Activated naive CD8-positive, alpha-beta T cell treated with anti-CD3 and anti-CD28 coated beads, Interleukin-2, amount 50 U/mL, for 16 hours (primary cell): ENCODE results near the gene NTF3.

Source experiments
- DNase-seq: peaks from one replicate; pipeline ENCODE4 v3.0.0-alpha.2; 2020; ENCODE audit warnings: low read depth, low spot score

NTF3 gene

DNA sequence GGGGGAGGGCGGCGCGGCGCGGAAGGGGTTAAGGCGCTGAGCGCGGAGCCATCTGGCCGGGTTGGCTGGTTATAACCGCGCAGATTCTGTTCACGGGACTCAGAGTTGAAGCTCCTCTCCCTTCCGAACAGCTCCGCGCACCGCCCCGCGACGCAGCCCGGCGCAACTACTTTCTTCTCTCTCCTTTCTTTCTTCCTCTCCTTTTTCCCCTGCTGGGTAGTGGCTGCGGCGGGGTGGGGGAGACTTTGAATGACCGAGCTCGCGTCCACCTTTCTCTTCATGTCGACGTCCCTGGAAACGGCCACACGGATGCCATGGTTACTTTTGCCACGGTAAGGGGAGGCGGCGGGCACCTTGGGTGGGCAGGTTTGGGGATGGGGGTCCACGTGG lies at the start of gene NTF3:
Gene NTF3, plus strand, starts transcription at position 98 of the 390 bp plus-strand sequence. Its CDS starts 217 bp downstream, at position 315.
- no peak for DNase-seq

DNA sequence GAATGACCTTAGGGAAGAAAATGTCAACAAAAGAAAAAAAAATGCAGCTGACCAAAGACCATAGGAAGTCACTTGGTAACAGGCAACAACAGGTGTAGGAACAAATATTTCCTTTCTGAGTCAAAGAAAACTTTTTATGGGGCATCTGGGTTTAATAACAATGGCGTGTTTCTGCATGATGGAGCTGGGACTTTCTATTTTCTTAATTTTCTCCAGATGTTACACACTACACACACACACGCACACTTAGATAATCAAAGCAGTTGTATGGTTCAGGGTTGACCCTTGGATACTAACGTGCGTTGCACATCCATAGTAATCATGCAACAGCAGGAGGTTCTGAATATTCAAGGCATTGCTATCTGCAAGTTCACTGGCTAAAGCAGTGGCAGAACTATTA lies 47.9 kb upstream of the NTF3 start:
- no peak for DNase-seq

DNA sequence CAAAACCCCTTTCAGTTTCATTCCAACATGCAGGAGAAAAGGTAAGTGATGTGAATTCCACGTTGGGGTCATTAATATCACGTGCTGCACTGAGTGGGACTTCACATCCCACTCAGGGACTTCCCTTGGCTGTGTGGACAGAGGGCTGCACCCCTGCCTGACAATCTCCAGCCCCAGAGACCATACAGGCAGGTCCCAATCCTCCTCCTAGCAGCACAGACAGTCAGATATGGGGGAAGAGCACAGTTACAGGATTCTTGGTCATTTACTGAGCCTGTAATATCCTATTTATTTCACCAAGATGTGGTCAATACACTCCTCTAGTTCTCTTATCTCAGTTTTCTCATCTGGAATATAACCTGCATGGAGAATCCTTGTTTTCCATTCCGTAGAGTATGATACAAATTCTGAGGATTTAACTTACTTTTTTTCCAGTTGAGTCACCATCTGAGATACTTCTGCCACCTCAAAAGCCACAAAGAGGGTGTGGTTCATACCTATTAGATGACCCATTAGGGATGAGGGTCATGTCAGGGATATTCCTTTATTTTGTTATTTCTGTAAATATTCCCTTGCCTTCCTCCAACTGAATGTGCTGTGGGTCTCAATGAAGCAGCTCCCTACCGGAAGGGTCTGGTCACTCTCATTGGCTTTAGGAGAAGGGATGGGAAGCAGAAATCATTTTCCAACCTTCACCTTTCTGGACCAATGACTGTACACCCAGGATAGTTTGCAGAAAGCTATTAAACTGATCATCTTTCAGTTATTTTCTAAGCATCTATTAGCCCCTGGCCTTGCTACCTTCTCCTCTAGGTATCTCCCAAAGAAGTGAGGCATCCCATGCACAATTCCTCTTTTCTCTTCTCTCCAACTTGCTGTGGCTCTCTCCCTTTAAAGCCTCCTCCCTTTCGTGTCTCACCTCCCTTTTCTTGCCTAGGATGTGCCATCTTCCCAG lies 43.0 kb upstream of the NTF3 start:
- DNase-seq = no peak

DNA sequence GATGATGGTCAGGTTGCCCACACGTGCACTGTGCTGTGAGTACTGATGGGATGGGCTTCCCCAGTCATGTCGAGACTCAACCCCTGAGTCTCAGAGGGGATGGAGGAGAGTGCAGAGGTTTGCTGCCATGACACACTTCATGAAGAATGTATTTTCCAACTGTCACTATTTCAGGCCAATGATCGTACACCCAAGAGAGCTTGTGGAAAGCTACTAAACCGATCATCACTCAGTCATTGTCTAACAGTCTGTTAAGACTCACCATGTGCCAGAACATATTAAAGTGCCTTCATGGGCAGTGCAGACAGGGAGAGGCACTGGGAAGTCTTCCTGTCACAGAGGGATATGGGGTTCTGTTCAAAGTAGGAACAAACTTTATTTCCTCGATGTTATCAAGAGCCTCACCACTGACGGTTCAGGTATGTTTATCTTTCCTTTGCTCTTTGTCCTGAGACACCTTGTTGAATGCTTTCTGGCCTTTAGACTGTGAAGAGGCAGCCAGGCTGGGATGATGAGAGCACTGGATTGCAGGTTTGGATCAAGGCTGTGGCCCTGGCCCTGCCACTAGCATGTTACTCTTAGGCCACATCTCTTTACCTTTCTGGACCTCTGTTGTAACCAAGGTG lies 41.6 kb upstream of the NTF3 start:
- DNase-seq = no peak

DNA sequence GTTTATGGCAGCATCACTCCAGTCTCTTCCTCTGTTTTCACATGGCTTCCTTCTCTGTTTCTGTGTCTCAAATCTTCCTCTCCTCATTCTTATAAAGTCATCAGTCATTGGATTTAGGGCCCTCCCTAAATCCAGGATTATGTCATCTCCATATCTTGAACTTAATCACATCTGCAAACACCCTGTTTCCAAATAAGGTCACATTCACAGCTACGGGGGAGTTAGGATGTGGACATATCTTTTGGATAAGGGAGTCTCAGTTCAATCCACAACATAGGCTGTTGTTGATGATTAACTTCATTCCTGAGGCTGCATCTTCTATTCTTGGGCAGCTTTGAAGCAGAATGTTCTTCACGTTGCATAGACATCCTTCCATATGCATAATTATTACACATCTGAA lies 40.3 kb upstream of the NTF3 start:
- no peak for DNase-seq

DNA sequence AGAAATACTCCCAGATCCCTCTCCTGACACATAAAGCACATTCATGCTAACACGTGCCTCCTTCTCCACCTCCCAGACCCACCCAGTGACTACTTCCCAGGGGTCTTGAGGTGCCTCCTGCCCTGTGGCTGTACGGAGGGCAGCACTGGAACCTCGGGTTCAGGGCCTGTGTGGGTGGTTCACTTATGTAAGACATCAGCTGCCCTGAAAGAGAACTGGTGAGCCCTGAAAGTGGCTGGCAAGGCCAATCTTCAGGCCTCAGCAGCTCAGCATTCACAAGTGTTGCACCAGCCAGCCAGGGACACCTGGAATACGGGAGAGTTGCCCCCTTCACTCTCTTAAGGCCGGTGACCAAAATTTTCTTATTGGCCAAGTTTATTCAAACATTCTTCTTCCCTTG lies 38.9 kb upstream of the NTF3 start:
- no peak for DNase-seq

DNA sequence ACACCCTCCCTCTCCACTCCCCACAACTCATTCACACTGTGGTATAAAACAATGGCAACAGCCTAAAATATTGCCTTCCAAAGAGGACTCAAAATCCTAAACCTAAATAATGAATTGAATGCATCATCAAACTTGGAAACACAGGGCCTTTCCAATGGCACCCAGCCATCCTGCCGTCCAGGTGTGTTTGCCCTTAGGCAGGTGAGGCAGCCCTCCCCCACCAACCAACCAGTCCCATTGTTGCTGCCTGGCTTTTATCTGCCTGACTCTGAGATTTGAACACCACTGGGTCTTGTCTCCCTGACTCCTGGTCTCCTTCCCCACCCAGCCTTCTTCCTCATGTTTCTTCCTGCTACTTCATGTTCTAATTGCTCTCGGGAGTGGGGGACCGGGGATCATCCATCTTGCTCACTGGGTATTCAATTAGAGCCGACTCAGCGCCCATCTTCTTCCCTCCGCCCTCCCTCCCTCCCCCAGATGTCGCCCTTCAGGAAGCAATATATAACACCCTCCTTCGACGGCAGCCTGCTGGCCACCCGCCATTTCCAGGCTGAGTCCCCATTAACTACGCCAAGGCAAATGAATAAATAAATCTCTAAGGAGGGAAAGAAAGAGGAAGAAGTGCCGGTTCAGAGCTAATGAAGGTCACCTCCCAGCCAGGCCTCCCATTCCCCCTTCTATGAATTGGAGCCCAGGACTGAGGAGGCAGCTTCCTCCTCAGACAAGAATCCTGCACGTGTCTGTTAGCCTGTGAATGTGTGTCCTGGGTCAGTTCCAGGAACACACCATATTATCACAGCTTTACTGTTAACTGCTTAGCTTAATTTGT lies 36.3 kb upstream of the NTF3 start:
- DNase-seq = no peak

DNA sequence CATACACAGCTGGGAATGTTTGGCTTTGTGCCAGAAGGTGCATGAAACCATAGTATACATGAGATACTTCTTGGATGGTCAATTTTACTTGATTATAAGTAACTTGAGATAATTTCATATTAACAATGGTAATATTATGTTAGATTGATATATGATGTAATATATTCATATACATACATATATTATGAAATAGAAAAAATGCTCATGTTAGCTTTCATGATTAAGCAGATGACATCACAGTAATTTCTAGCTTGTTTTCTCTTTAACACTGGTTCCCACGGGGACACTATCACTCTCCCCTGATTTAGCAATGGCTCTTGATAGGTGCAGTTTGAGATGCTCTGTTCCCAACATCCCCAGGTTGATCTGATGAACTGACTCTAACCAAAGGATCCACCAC lies 35.4 kb upstream of the NTF3 start:
- no peak for DNase-seq

DNA sequence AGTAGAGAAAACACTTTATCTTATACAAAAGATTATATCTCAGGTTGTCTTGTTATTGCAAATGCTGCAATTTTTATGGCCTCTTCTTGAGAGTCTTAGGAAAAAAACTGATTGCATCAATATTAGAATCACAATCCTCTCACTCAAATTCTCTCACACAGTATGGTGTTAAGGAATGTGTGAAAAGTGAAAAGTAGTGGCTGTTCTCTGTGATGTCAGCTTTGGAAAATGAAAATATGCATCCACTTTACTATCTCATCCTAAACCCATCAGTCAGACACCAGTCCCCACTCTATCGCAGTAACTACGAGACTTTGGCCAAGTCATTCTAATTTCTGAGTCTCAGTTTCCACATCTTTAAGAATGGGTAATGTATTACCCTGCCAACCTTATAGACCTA lies 32.6 kb upstream of the NTF3 start:
- DNase-seq = no peak

DNA sequence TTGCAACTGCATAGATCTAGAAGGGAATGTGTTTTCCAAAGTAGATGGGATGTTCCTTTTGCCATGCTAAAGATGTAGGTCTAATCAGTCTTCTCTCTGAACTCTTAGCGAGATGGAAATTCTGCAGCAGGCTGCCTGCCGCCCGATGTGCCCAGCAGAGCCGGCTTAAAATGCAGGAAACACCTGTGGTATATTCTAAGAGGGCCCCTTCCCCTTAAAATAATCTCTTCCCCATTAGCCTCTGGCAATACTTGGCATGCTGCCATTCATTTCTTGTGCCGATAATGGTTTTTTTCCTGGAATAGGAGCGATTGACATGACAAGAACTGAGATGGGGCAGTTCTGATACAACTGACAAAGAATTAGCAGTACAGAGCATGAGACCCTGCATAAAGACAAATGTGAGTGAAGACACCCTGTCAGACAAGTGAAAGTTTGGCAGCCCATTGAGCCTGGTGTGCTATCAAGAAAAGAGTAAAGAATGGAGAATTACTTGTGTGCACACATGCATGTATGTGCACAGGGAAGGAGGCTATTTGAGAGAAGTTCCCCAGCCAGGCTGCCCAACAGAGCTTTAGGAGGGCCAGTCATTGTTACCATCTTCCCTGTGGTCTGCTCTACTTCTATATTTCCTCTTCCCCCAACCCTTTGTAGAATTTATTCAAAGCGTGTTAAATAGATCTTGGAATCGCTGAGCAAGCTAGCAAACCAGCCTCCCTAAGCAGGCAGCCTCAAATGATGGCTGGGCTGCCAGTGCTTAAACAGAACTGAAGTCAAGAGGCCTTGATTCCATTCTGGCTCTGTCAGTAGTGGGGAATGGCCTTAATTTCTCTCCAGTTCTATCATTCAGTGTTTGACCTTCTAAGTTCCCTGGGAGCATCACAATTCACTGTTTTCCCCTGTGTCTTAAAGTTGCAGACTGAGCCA lies 29.6 kb upstream of the NTF3 start:
- no peak for DNase-seq

DNA sequence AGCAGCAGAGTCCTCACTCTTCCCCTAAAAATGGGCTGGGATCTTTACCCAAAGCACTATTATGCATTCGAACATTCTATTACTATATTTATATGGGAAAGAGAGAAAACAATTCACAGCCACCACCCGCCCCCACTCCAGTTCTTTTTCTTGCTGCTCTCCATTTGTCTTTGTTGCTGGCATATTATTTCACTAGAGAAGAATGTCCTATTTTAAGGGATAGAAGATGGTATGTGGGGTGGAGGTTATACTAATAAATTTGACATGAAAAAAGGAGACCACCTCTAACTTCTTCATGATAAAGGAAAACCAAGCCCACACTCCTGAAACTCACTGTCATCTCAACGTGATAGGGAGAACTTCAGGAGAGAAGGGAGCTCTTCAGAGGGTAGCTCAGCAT lies 28.5 kb upstream of the NTF3 start:
- DNase-seq = no peak

DNA sequence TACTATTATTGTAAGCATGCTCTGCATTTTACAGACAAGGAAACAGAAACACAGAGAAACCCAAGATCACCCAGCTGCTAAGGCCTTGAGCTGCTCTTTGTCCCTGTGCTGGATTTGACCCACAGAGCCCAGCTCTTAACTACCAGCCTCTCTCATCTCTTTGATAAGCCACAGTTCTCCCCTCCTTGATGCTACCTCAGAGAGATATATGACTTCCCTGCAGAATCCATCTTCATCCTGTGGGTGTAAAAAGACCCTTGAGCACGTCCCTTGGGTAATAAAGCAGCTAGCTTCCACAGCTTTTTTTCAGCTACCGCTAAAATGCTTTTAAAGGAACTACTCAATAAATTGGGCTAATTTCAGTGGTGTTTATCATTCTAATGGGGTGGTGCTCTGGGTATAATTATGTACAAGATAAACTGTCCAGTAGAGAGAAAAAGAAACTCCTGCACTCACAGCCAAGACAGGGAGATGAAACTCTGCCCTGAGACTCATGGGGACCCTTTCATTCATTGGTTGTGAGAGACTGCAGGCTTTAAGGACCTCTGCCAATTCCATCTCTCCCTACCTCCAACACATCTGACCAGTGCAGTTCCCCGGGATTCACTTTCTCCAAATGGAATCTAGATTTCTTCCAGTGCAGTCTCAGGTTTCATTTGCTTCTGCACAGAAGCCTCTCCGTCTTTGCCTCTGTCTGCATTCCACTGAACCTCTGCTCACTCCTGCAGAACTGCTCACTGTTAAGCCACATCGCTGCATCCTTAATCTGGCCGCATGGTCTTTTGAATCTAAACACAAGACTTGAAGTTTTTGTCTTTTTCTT lies 24.7 kb upstream of the NTF3 start:
- no peak for DNase-seq

DNA sequence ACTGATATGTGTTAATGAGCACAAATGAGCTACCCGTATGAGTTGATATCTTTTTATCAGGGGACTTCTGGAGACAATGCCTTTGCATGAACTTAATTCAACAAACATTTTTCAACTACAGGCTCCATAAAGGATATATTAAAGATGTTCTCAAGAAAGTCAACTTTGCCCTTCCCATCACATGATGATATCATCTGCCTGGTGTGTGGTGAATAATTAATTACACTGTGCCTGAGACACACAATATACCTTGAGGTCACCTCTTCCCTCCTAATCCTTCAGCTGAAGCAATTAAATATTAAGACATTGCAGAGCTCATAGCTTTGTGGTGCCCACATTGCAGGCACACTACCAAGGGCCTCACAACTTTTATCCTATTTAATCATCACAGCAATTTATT lies 22.3 kb upstream of the NTF3 start:
- no peak for DNase-seq

DNA sequence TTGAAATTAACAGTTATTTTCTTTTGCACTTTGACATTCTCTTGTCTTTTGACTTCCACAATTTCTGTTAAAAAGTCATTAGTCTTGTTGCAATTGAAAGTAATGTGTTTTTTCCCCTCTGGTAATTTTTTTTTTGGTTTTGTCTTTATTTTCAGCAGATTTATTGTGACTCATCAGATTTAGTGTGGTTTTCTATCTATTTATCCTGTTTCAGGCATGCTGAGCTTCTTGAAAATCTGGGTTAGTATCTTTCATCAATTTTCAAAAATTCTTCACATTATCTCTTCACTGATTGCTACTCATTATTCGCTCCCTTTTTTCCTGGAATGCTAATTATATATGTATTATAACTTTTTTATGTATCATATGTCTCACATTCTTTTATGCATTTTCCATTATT lies 15.3 kb upstream of the NTF3 start:
- no peak for DNase-seq

DNA sequence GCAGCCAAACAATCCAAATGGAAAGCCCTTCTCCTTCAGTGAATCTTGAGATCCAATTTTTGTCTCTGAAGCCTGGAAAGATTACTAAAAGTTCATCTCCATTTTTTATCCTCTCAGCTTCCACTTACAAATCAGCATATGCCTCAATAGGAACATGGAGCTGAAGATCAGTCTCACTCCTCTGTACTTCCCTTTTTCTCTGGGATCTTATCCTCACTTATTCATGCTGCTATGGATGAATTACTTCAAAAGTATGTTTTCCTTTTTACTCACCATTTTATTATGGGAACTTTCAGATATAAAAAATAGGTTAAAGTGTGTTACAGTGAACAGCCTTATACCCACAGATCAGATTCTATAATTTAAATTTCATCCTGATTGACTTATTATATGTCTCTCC lies 14.4 kb upstream of the NTF3 start:
- no peak for DNase-seq

DNA sequence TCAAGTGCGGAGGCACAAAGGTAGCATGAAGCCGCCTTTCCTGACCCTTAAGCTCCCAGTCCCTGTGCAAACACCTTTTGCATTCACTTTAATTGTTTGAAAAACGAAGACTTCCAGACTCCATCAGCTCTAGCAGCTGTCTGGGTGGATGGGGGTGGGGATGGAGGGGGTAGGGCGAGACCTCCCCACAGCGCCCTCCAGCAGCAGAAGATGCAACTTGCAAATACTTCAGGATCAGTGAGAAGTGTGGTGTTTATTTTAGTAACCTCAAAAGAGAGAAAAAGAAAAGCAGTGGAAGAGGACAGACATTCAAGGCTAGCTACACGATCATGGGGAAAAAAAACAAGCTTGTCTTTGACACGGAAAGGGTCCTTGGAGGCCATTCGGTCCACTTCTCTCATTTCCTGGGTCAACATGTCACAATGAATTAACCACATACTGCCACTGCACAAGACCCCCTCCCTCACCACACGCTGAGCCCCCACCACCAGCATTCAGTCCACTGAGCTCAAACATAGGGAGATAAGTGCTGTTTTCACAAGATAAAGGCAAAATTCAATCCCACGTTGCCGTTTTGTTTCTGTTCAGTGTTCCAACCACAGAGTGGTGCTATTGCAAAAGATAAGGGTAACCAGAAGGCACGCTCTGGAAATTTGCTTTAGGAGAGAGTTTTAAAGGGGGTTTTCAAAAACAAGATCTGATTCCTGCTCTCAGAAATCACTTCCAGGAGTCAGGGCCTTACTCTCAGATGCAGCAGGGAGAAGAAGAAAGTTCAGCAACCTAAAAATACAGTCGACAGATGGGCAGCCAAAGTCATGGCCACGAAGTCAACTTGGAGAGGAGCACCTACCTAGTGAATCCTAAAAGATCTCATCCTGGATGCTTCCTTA lies 3.3 kb upstream of the NTF3 start:
- DNase-seq = no peak

DNA sequence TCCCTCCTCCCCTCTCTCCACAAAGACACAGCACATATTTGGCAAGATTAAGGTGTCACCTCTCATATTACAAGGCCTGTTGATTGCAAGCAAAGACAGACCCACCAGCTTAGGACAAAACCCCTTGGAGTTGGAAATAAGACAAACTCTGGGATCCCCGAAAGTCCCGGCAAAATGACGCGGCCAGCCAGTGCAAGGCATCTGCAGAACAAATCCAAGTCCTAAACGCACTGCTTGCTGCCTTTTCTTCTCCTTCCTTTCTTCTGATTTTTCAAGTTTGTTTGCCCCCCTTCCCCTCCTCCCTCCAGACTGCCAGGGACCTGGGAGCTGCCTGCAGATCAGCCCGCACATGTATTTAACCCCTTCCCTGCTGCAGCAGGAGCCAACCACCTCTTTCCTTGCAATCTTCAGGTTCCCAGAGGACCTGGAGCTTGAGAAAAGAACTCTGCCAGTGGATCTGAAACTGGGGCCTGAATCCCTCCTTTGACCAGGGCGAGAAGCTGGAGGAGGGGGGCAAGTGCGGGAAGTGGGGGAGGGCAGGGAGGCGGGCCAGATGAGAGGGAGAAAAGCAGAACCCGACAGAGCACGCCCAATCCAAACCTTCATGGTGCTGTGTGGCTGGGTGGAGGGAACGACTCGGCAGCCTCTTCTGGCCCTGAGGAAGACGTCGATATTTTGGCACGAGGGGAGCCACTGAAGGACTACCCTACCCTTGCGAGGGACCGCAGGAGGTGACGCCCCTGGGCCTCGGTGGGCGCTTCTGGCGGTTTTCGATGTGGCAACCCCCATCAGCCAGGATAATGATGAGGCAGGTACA lies 2.0 kb upstream of the NTF3 start:
- DNase-seq = no peak
